Measurements from ENCODE around the gene MYO1D.

Gene MYO1D

GRCh38 chr17:32904891-32905290 lies 28.0 kb upstream of the MYO1D start:
- H3K9me3 ChIP-seq (replicated peaks in 1 of 2; ENCODE audit: control insufficient read depth in 2 of 2, insufficient read depth in 1 of 2, low read depth in 1 of 2, low read length in 2 of 2) = no peaks in the 10 kb centered on the region
- no peak overlapping the region for H3K4me3 ChIP-seq (ENCODE audit: low read length in 2 of 2)
- no peak overlapping the region for H3K9ac ChIP-seq (ENCODE audit: low read depth, low read length, poor library complexity)
- H3K23ac ChIP-seq (ENCODE audit: low read depth, low read length, poor library complexity) = no peak overlapping the region
- no peaks in the 10 kb centered on the region for H3K79me1 ChIP-seq (ENCODE audit: low read depth, low read length)
- no peak overlapping the region for H3K4ac ChIP-seq (ENCODE audit: low read length)
- no CpG with 5 or more reads among the region's 3 CpGs for WGBS, 2 donors (ENCODE audit: extremely low coverage in 2 of 2, insufficient read length in 2 of 2, insufficient replicate concordance in 1 of 2)
- no peak overlapping the region for H4K8ac ChIP-seq (ENCODE audit: low read depth, low read length)
- no peak overlapping the region for H2BK5ac ChIP-seq (ENCODE audit: low read length)
- peaks cover 0 to 1% of the 10 kb centered on the region in 2 donors for H3K4me1 ChIP-seq (ENCODE audit: control insufficient read depth in 2 of 2, insufficient read depth in 1 of 2, low read depth in 1 of 2, low read length in 2 of 2)
- H3K27ac ChIP-seq (replicated peaks; ENCODE audit: low read length) = no peak overlapping the region
- H4K91ac ChIP-seq (ENCODE audit: low read depth, low read length, poor library complexity) = no peak overlapping the region
- no peaks in the 10 kb centered on the region for H3K36me3 ChIP-seq (replicated peaks in 1 of 2; ENCODE audit: control insufficient read depth in 2 of 2, insufficient read depth in 2 of 2, low read length in 2 of 2)
- no peak overlapping the region for H2BK120ac ChIP-seq (ENCODE audit: low read depth, low read length)
- no peaks in the 10 kb centered on the region for H3K27me3 ChIP-seq (ENCODE audit: control insufficient read depth in 3 of 3, insufficient read depth in 3 of 3, low read depth in 1 of 3, low read length in 3 of 3)
- H2AFZ ChIP-seq (ENCODE audit: low read length) = no peak overlapping the region
- H2BK15ac ChIP-seq (ENCODE audit: low read length) = no peak overlapping the region
- H2AK5ac ChIP-seq (ENCODE audit: low read depth, low read length) = no peak overlapping the region
- no peak overlapping the region for H3K18ac ChIP-seq (ENCODE audit: low read length)
- no peak overlapping the region for H3K14ac ChIP-seq (ENCODE audit: low read length)
- no peak for DNase-seq (ENCODE audit: low spot score)
- H3K4me2 ChIP-seq (ENCODE audit: insufficient read depth, low read length, poor library complexity, severe bottlenecking) = no peak overlapping the region
- H2BK12ac ChIP-seq (ENCODE audit: low read length) = no peak overlapping the region

GRCh38 chr17:32903774-32904673 lies 27.1 kb upstream of the MYO1D start:
- WGBS, 2 donors (ENCODE audit: extremely low coverage in 2 of 2, insufficient read length in 2 of 2, insufficient replicate concordance in 1 of 2) = no CpG with 5 or more reads among the region's 5 CpGs
- H2AK5ac ChIP-seq (ENCODE audit: low read depth, low read length) = no peak overlapping the region
- H2BK12ac ChIP-seq (ENCODE audit: low read length) = no peak overlapping the region
- no peak overlapping the region for H4K91ac ChIP-seq (ENCODE audit: low read depth, low read length, poor library complexity)
- H3K9ac ChIP-seq (ENCODE audit: low read depth, low read length, poor library complexity) = no peak overlapping the region
- H2AFZ ChIP-seq (ENCODE audit: low read length) = no peak overlapping the region
- no peak overlapping the region for H2BK5ac ChIP-seq (ENCODE audit: low read length)
- H3K27me3 ChIP-seq (ENCODE audit: control insufficient read depth in 3 of 3, insufficient read depth in 3 of 3, low read depth in 1 of 3, low read length in 3 of 3) = no peaks in the 10 kb centered on the region
- no peak overlapping the region for H4K8ac ChIP-seq (ENCODE audit: low read depth, low read length)
- H3K4me1 ChIP-seq (ENCODE audit: control insufficient read depth in 2 of 2, insufficient read depth in 1 of 2, low read depth in 1 of 2, low read length in 2 of 2) = no peaks in the 10 kb centered on the region
- H3K79me1 ChIP-seq (ENCODE audit: low read depth, low read length) = no peaks in the 10 kb centered on the region
- no peak overlapping the region for H2BK120ac ChIP-seq (ENCODE audit: low read depth, low read length)
- H3K4me2 ChIP-seq (ENCODE audit: insufficient read depth, low read length, poor library complexity, severe bottlenecking) = no peak overlapping the region
- H3K23ac ChIP-seq (ENCODE audit: low read depth, low read length, poor library complexity) = no peak overlapping the region
- H3K4me3 ChIP-seq (ENCODE audit: low read length in 2 of 2) = no peak overlapping the region
- H3K36me3 ChIP-seq (replicated peaks in 1 of 2; ENCODE audit: control insufficient read depth in 2 of 2, insufficient read depth in 2 of 2, low read length in 2 of 2) = no peaks in the 10 kb centered on the region
- H3K18ac ChIP-seq (ENCODE audit: low read length) = no peak overlapping the region
- no peaks in the 10 kb centered on the region for H3K9me3 ChIP-seq (replicated peaks in 1 of 2; ENCODE audit: control insufficient read depth in 2 of 2, insufficient read depth in 1 of 2, low read depth in 1 of 2, low read length in 2 of 2)
- no peak overlapping the region for H2BK15ac ChIP-seq (ENCODE audit: low read length)
- DNase-seq (ENCODE audit: low spot score) = no peak
- no peak overlapping the region for H3K27ac ChIP-seq (replicated peaks; ENCODE audit: low read length)
- H3K14ac ChIP-seq (ENCODE audit: low read length) = no peak overlapping the region
- H3K4ac ChIP-seq (ENCODE audit: low read length) = no peak overlapping the region

DNA sequence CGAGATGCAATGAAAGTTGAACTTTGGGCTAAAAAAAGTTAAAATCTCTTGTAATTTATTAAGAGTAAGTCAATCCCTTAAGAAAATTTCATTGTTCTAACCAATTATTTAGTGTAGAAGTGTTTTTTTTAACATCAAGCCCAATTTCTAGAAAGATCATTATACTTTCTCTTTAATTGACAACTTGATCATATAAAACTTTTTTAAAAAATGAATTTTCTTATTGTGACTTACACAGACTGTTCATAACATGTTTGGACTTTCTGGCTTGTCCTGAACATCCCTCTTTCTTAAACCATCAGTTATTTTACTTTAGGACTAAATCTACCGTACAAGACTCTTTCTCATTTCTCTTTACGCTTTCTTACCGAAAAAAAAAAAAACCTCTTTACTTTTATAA lies 24.8 kb upstream of the MYO1D start:
- H3K4me2 ChIP-seq (ENCODE audit: insufficient read depth, low read length, poor library complexity, severe bottlenecking) = no peak overlapping the region
- no peak overlapping the region for H3K4ac ChIP-seq (ENCODE audit: low read length)
- H3K9ac ChIP-seq (ENCODE audit: low read depth, low read length, poor library complexity) = no peak overlapping the region
- no peak overlapping the region for H2BK12ac ChIP-seq (ENCODE audit: low read length)
- no peak for DNase-seq (ENCODE audit: low spot score)
- H2BK120ac ChIP-seq (ENCODE audit: low read depth, low read length) = no peak overlapping the region
- no peaks in the 10 kb centered on the region for H3K79me1 ChIP-seq (ENCODE audit: low read depth, low read length)
- H2AFZ ChIP-seq (ENCODE audit: low read length) = no peak overlapping the region
- H4K8ac ChIP-seq (ENCODE audit: low read depth, low read length) = no peak overlapping the region
- no peak overlapping the region for H4K91ac ChIP-seq (ENCODE audit: low read depth, low read length, poor library complexity)
- H3K4me3 ChIP-seq (ENCODE audit: low read length in 2 of 2) = no peak overlapping the region
- H3K18ac ChIP-seq (ENCODE audit: low read length) = no peak overlapping the region
- H3K14ac ChIP-seq (ENCODE audit: low read length) = no peak overlapping the region
- no peaks in the 10 kb centered on the region for H3K4me1 ChIP-seq (ENCODE audit: control insufficient read depth in 2 of 2, insufficient read depth in 1 of 2, low read depth in 1 of 2, low read length in 2 of 2)
- H2AK5ac ChIP-seq (ENCODE audit: low read depth, low read length) = no peak overlapping the region
- no peak overlapping the region for H3K23ac ChIP-seq (ENCODE audit: low read depth, low read length, poor library complexity)
- no peak overlapping the region for H3K27ac ChIP-seq (replicated peaks; ENCODE audit: low read length)
- H3K36me3 ChIP-seq (replicated peaks in 1 of 2; ENCODE audit: control insufficient read depth in 2 of 2, insufficient read depth in 2 of 2, low read length in 2 of 2) = no peaks in the 10 kb centered on the region
- no peak overlapping the region for H2BK5ac ChIP-seq (ENCODE audit: low read length)
- WGBS, 2 donors (ENCODE audit: extremely low coverage in 2 of 2, insufficient read length in 2 of 2, insufficient replicate concordance in 1 of 2) = 100% methylated on average over 3 of the region's 4 CpGs
- no peaks in the 10 kb centered on the region for H3K9me3 ChIP-seq (replicated peaks in 1 of 2; ENCODE audit: control insufficient read depth in 2 of 2, insufficient read depth in 1 of 2, low read depth in 1 of 2, low read length in 2 of 2)
- no peak overlapping the region for H2BK15ac ChIP-seq (ENCODE audit: low read length)
- peaks cover 0 to 9% (median 0%) of the 10 kb centered on the region in 3 experiments for H3K27me3 ChIP-seq (ENCODE audit: control insufficient read depth in 3 of 3, insufficient read depth in 3 of 3, low read depth in 1 of 3, low read length in 3 of 3)

- no peak overlapping the region for H3K23ac ChIP-seq (ENCODE audit: low read depth, low read length, poor library complexity)
- no peak overlapping the region for H3K14ac ChIP-seq (ENCODE audit: low read length)
- no peak overlapping the region for H4K91ac ChIP-seq (ENCODE audit: low read depth, low read length, poor library complexity)
- no peak overlapping the region for H2BK15ac ChIP-seq (ENCODE audit: low read length)
- no peak overlapping the region for H3K9ac ChIP-seq (ENCODE audit: low read depth, low read length, poor library complexity)
- H3K4me1 ChIP-seq (ENCODE audit: control insufficient read depth in 2 of 2, insufficient read depth in 1 of 2, low read depth in 1 of 2, low read length in 2 of 2) = no peaks in the 10 kb centered on the region
- no peak overlapping the region for H3K18ac ChIP-seq (ENCODE audit: low read length)
- H4K8ac ChIP-seq (ENCODE audit: low read depth, low read length) = no peak overlapping the region
- no peak for DNase-seq (ENCODE audit: low spot score)
- no peak overlapping the region for H3K27ac ChIP-seq (replicated peaks; ENCODE audit: low read length)
- H2AK5ac ChIP-seq (ENCODE audit: low read depth, low read length) = no peak overlapping the region
- no peak overlapping the region for H2BK120ac ChIP-seq (ENCODE audit: low read depth, low read length)
- H3K36me3 ChIP-seq (replicated peaks in 1 of 2; ENCODE audit: control insufficient read depth in 2 of 2, insufficient read depth in 2 of 2, low read length in 2 of 2) = no peaks in the 10 kb centered on the region
- no peak overlapping the region for H3K4ac ChIP-seq (ENCODE audit: low read length)
- peaks cover 0 to 23% (median 0%) of the 10 kb centered on the region in 3 experiments for H3K27me3 ChIP-seq (ENCODE audit: control insufficient read depth in 3 of 3, insufficient read depth in 3 of 3, low read depth in 1 of 3, low read length in 3 of 3)
- no peak overlapping the region for H2AFZ ChIP-seq (ENCODE audit: low read length)
- H3K4me3 ChIP-seq (ENCODE audit: low read length in 2 of 2) = no peak overlapping the region
- H2BK12ac ChIP-seq (ENCODE audit: low read length) = no peak overlapping the region
- WGBS, 2 donors (ENCODE audit: extremely low coverage in 2 of 2, insufficient read length in 2 of 2, insufficient replicate concordance in 1 of 2) = no CpG with 5 or more reads among the region's 2 CpGs
- H3K79me1 ChIP-seq (ENCODE audit: low read depth, low read length) = no peaks in the 10 kb centered on the region
- no peak overlapping the region for H2BK5ac ChIP-seq (ENCODE audit: low read length)
- no peaks in the 10 kb centered on the region for H3K9me3 ChIP-seq (replicated peaks in 1 of 2; ENCODE audit: control insufficient read depth in 2 of 2, insufficient read depth in 1 of 2, low read depth in 1 of 2, low read length in 2 of 2)
- H3K4me2 ChIP-seq (ENCODE audit: insufficient read depth, low read length, poor library complexity, severe bottlenecking) = no peak overlapping the region
Measured at GRCh38 chr17:32899236-32900013, 22.5 kb upstream of the MYO1D start.
